HS-5 (cell line): ENCODE measurements around the gene TTC23.
"Not testable (repeated sequence)": the region's sequence is repeated elsewhere in the genome, so short reads cannot be mapped to it uniquely, and the experiment has no call there.

Source experiments
- DNase-seq: peaks from one replicate; pipeline ENCODE4 v3.0.0-alpha.2; 2012; ENCODE audit warnings: low read depth

The TTC23 gene

DNA sequence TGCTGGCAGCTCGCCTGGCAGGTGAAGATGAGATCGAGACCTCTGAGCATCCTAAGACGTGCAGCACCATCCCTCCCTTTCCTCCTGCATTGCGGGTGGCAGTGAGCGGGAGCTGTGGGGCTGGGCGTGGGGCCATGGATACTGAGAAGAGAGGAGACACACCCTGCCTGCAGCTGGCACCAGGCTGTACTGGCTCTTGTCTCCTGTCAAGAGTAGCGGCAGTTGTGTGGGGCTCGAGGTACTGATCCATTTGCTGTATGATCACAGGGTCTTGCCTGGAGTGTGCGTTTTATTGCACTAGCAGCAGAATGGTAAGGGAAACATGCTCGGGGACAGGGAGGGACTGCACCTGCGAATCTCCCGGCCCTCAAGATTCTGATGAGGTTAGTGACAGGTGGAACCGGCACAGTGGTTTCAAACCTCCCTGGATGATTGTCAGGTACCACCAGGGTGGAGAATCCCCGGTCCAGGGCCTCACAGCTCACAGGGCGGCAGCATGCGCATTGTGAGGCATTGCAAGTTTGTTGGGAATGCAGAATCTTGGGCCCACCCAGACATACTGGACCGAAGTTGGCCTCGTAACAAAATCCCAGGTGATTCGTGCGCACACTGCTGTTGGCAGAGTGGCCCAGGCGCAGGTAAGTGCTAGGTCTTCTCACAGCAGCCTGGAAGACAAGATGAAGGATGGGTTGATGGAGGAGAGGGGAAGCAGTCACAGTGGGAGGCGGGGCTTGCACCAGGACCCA, 130.4 kb downstream of the TTC23 start:
- no peak for DNase-seq

DNA sequence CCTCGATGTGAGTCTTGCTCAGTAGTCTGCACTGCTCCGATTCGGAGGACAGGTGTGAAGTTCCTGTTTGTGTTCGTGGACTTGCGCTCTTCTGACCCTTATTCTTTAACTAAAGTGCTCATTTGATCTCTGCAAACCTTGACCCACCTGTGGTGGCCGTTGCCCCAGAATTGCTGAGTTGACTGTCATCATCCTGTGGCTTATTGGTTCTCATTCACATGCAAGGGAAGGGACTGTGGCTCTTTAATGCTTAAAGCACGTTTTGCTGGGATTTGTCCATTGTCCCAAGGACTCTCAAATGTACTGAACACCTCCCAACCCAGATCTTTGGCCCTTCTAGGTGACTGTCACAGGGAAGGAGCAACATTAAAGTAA, 131.1 kb downstream of the TTC23 start:
- no peak for DNase-seq

DNA sequence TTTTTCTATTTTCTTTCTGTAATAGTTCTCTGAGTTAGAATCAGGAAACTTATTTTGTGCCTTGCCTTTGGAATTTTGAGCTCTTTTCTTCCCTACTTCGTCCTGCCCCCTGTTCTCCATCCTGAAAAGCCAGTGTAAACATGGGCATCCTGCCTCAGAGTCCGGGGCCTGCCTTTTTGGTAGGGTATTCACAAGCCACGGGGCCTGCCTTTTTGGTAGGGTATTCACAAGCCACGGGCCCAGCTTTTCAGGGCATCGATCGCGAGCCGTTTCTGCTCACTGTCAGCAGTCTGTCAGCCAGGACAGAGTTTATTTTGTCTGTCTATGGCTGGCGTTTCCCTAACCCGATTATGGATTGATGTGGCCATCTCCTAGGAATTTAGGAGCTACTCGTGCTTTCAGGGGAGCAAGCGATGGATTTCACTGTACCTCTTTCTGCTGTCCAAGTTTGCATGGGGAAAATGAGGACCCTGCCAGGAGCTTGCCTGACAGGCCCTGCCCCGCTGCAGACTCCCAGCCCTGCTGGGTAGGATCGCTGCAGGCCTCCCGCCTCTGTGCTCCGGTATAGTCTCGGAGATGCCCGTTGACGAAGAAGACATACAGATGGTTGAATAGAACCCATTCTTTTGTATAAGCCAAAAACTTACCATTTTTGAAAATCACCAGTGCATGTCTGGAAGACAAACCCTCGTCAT, 131.7 kb downstream of the TTC23 start:
- DNase-seq = no peak

DNA sequence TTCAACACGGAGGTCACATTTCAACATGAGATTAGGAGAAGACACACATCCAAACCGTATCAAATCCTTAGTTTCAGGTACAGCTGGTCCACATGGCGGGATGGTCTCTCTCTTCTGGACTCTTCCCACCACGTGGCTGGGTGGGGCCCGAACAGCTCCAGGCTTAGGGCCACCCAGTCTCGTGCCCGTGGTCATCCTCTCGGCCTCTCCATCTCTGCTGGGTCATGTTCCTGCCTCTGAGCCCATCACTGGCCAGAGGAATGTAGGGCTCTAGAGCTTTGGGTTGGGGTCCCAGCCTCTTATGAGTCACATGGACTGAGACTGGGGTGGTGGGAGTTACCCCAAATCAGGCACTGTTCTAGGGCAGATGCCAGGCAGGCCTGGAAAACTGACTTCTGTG, 132.3 kb downstream of the TTC23 start:
- DNase-seq = no peak

DNA sequence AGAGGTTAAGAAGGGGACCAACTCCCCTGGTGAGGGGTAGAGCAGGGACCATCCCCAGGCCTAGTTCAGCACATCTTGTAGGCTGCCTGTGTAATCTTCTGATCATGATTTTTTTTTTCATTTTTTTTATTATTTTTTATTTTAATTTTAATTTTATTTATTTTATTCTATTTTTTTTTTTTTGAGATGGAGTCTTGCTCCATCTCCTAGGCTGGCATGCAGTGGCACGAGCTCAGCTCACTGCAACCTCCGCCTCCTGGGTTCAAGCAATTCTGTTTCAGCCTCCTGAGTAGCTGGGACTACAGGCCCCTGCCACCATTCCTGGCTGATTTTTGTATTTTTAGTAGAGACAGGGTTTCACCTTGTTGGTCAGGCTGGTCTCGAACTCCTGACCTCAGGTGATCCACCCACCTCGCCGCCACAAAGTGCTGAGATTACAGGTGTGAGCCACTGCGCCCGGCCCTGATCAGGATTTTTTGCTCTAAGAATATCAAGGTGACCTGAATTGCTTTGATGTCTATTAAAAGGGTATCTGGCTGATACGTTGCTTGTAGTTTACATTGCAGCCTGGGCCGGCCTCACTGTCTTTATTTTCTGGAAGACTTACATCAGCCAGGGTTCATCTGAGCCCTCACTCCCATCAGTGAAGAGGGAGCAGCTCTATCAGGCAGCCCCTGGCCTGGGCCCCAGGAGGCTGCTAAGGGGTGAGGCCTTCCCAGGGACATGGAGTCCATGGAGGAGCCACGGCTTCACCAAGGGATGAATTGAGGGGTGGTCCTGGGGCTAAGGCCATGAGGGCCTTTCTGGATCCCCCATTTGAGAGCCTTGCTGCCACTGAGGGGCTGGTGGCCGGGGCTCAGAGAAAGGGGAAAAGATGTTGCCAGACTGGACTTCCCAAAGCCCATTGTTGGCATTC, 133.8 kb downstream of the TTC23 start:
- DNase-seq = no peak

DNA sequence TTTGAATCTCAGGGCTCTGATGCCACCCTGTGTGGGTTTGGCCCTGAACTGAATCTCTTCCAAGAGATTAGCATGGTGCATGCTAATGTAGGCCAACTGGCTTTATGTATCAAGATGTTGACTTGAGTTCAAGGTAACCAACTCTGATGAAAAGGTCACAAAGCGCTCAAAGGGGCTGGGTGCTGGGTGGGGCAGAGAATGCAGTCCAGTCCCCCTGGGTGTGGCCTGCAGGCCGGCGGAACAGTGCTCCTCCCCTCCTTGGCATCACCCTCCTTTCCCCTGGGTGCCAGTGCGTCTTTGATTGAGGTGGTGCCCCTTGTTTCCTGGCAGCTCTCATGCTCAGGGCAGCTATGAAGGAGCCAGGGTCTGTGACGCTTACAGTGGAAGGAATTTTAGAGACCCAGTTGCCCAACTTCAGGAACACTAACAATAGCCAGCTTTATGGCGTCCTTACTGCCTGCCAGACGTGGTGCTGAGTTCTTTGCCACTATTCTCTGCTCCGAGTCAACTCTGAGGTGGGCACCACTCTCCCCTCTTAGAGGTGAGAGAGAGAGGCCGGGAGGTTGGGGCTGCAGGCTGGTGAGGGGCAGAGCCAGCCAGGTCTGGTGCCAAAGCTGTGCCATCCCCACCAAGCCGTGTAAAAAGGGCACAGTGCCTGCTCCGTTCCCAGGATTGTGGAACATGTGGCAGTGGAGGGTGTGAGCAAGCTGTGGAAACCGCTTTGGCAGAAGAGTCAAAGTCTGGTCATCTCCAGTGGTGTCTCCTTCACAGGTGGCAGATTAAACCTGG, 134.7 kb downstream of the TTC23 start:
- no peak for DNase-seq

DNA sequence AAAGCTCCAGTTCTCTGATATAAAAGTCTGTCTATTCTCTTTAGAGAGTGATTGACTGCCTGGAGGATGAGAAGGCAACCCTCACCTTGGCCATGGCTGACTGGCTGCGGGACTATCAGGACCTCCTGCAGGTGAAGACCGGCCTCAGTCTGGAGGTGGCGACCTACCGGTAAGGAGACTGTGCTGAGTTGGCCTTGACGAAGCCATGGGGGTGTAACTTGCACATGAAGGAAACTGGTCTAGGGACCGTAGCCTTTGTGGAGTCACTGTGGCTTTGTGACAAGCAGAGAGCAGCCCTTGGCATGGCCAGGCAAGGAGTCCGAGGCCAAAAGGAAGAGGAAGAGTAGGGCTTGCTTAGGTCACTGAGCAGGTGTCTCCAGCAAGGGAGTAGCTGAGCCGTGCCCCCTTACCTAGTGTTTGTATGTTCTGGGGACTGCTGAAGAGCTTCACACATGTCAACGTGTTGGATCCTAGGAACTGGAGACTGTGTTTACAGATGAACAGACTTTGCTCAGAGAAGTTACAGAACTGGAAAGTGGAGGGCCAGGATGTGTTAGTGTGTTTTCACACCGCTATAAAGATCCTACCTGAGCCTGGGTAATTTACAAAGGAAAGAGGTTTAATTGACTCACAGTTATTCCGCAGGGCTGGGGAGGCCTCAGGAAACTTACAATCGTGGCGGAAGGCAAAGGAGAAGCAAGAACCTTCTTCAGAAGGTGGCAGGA, 135.7 kb downstream of the TTC23 start:
- no peak for DNase-seq

DNA sequence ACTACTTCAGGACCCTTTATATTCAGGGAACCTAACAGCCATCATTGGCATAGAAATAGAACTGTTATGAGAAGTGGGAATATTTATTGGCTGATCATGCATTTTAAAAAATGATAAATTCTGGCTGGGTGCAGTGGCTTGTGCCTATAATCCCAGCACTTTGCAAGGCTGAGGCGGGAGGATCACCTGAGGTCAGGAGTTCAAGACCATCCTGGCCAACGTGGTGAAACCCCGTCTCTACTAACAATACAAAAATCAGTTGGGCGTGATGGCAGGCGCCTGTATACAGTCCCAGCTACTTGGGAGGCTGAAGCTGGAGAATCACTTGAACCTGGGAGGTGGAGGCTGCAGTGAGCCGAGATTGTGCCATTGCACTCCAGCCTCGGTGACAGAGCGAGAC, 137.7 kb downstream of the TTC23 start:
- not testable (repeated sequence) for DNase-seq

DNA sequence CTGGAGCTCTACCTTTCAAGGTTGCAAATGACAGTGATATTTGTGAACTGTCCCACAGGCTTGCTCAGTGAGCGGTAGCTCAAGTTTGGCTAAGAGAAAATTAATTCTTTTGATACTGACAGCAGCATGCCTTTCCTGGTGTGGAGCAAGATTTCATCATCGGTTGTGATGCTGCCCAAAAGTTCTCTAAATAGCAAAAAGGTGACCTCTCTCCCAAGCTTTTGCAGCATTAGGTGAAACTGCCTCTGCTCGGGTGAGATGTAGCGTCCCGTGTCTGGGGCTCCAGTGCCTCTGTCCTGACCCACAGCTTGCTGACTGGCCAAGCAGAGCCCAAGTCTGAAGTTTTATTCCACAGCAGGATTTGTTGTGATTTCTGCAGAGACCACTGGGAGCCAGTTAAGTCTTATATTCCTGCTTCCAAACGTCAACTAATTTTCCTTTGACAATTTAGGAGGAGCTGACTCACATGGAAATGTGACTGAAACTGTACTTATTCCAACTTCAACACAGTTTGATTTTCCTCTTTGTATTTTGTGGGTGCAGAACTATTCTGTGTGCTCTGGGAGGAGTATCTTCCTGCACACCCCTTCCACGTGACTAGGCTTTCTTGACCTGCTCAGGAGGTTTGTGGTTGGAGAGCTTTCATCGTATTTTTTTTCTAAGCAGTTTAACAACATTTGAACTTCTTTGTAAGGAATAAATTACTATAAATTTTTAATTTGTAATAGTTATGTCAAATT, 138.6 kb downstream of the TTC23 start:
- DNase-seq = no peak

DNA sequence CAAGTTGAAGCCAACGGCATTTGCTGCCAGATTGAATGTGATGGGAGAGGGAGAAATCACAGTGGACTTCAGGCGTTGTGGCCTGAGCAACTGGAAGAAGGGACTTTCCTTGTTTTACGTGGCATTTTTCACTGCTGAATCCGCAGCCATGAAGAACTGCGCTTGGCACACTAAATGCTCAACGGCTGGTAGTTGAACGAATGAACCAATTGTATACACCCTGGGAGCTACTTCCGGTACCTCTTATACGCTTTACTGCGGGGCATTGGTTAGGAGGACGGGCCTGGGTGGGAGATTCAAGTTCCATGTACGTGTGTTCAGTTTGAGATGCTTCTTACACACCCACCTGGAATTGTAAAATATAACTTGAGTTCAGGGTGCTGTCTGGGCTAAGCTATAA, 139.3 kb downstream of the TTC23 start:
- no peak for DNase-seq

DNA sequence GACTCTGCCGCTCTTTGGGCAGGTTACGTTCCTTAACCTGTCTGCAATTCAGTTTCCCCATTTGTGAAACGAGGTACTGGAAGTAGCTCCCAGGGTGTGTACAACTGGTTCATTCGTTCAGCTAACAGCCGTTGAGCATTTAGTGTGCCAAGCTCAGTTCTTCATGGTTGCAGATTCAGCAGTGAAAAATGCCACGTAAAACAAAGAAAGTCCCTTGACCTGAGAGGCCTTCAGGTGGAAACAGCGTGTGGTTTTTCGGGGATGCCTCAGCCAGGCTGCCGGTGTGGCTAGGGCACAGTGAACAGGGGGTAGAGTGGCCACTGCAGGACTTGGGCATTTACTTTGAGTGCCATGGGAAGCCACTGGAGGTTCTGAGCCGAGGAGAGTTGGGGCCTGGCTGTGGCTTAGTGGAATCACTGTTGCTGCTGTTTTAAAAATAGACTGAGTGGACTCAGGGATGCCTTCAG, 139.8 kb downstream of the TTC23 start:
- DNase-seq = no peak

DNA sequence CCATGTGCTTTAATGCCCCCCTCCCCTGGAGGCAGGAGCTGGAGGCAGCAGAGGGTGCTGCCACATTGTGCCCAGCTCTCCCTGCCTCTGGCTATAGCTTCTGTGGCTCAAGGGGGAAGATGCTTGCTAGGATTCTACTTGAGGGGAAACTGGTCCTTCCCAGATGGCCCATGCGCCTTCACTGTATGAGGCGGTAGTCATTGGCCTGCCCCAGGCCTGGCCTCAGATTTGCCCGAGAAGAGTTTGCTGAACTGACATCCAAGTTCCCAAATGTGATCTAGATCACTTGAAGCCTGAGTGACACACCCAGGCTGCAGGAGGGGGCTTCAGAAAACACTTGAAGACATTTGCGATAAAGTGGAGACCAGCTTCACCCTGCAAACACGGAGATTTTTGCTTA, 140.4 kb downstream of the TTC23 start:
- no peak for DNase-seq

DNA sequence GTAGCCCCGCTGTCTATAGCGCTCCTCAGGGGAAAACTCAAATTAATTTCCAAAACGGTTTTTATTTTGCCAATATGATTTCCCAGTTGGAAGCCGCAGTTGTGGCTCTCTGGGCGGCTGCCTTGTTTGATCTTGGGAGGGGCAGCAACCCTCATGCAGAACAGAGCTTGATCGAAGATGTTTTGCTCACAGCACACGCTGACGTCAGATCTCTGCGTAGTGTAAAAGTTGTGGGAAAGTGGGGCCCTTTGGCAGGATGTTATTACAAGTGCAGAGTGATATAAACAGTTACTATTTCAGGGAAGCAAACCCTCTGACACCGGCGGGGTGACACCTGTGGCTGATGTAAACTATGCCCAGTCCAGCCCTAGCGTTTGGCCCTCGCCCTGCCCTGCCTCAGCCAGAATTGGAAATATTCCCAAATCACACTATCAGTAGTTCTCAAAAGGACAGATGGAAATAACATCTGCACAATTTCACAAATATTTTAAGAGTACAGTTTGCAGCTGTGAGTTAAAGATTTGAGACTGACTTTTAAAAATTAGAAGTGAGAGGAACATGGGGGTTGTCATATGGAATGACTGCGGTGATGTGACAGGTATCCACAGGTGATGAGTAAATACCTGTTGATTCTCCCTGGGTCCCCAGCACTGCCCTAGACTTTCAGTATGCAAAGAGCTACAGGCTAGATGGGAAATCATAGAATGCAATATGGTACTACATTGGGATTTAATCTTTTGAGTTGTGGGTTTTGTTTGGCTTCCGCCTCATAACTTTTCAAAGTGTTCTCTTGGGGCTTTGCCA, 142.8 kb downstream of the TTC23 start:
- DNase-seq = no peak

DNA sequence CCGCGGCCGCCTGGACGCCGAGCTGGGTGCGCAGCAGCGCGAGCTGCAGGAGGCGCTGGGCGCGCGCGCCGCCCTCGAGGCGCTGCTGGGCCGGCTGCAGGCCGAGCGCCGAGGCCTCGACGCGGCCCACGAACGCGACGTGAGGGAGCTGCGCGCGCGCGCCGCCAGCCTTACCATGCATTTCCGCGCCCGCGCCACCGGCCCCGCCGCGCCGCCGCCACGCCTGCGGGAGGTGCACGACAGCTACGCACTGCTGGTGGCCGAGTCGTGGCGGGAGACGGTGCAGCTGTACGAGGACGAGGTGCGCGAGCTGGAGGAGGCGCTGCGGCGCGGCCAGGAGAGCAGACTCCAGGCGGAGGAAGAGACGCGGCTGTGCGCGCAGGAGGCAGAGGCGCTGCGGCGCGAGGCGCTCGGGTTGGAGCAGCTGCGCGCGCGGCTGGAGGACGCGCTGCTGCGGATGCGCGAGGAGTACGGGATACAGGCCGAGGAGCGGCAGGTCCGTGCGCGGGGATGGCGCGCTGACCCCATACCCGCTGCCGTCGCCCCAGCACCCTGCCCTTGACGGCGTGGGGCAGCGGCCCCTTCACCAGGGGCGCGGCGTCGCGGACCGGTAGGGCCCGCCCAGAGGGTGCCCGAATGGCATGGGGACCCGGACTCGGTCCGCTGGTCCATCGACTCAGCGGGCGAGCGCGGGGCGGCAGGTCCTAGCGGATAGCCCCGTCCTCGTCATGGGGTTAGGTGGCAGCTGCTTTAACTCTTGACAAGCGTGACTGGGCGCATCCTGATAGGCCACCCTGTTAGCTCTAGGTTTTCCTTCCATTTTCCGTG, 143.7 kb downstream of the TTC23 start:
- peak; percentile 19 for DNase-seq

DNA sequence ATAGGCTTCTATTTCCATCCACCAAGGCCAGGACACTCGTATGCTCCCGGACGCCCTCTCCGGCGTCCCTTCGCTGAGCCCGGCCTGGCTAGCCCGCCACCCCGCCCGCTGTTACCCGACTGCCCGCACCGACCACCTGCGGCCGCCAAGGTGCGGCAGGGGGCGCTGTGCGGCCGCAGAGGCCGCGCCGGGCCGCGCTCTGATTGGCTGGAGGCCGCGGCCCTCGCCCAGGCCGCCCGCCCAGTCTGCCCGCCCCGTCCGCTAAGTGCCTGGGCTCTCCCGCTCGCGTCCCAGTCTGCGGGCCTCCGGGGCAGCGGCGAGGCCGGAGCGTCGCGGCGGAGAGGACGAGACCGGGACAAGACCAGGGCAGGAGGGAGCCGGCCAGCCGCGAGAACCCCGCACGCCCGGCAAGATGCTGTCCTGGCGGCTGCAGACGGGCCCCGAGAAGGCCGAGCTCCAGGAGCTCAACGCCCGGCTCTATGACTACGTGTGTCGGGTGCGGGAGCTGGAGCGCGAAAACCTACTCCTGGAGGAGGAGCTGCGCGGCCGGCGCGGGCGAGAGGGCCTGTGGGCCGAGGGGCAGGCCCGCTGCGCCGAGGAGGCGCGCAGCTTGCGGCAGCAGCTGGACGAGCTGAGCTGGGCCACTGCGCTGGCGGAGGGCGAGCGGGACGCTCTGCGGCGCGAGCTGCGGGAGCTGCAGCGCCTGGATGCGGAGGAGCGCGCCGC, 144.4 kb downstream of the TTC23 start, which contains the start of gene SYNM:
Gene SYNM, plus strand, starts transcription at position 293 of the 726 bp plus-strand sequence. Its CDS starts 120 bp downstream, at position 413.
- peak; percentile 25 for DNase-seq

DNA sequence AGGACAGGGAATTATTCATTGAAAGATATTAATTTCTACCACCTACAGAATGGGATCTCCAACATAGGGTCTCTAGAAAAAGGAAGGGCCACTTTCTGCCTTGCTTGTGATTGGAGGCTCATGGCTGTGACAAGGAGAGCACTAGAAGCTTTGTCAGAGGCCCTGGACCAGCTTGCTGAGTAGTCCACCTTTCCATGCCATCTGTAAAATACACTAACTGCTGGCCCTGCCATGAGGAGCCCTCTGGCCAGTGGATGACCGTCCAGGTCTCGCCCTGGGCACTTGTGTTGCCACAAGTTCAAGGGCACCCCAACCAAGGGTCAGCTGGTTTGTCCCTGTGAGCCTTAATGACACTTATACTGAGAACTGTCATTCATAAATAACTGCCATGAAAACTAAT, 146.1 kb downstream of the TTC23 start:
- DNase-seq = no peak

DNA sequence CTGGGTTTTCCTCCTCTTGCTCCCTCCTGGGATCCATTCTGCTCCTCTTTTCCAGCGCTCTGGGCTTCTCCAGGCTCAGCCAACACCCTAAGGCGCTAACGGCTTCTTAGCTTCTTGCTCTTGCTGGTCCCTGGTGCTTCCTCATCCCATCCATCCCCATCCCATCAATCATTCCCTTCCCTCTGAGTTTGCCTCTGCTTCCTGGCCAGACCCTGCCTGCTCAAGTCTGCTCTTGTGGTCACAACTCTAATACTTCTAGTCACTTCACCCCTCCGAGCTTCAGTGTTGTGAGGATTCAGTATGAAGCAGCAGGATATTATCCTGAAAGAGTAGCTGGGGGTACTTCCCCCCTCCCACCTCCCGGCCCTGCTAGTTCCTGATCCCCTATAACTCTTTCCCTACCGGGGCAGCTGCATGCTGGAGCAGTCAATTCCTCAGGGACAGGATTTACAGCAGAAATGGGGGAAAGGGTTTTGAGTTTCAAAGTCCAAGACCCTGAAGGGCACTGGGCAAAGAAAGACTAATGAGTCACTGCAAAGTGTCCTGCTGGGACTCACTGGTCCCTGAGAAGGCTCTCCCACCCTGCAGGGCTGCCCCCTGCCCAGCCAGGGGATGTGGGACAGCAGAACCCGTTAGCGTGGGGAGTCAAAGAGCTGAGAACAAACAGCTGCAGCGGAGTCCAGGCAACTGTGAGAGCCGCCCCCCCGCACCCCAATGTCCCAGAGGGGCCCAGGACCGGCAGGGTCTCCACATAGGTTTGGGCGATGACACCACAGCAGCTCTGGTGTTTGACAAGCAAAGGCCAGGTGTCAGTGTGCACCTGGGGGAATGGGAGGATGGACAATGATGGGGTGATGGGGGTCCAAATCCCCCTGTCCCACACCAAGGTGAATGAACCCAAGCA, 146.8 kb downstream of the TTC23 start:
- no peak for DNase-seq
